Sigmoid colon (tissue), 7 donors: Measurements from ENCODE around the gene MAGI2. TPM values are rescaled to one million over a fixed set of nuclear protein-coding genes. Genes with fewer than 3 reads are reported as not detected.

ENCODE experiments used
- DNase-seq: peaks from one replicate; pipeline ENCODE4 v3.0.0-alpha.2; 2019
- H3K27ac ChIP-seq, 4 donors: fragments of 200-600 bp; sonication (generic); one replicate each; pipeline ENCODE4 v1.5.1; 2016 to 2019; ENCODE audit warnings: mild to moderate bottlenecking in 1 of 4
- H3K27me3 ChIP-seq, 3 donors: fragments of 200-600 bp; sonication (generic); one replicate each; pipeline ENCODE4 v1.5.1; 2019; ENCODE audit warnings: mild to moderate bottlenecking in 1 of 3
- H3K36me3 ChIP-seq, 4 donors: fragments of 200-600 bp; sonication (generic); one replicate each; pipeline ENCODE4 v1.5.1; 2016 to 2019
- H3K4me1 ChIP-seq, 4 donors: fragments of 200-600 bp; sonication (generic); one replicate each; pipeline ENCODE4 v1.5.1; 2017 to 2019
- H3K4me3 ChIP-seq, 4 donors: fragments of 200-600 bp; sonication (generic); one replicate each; pipeline ENCODE4 v1.5.1; 2017 to 2019; ENCODE audit warnings: mild to moderate bottlenecking in 2 of 4, moderate library complexity in 1 of 4
- H3K9me3 ChIP-seq, 4 donors: fragments of 200-600 bp in 3 of 4; sonication (generic) in 3 of 4; one replicate each; pipeline versions ENCODE4 v1.5.1 to v1.6.1; 2013 to 2019
- CTCF ChIP-seq, 4 experiments: fragments of 450-650 bp in 3 of 4; fragments of 200-600 bp in 1 of 4; IDR thresholded peaks; one replicate each; pipeline ENCODE4 v1.5.1; 2016 to 2019; ENCODE audit warnings: antibody characterized with exemption in 4 of 4, mild to moderate bottlenecking in 3 of 4, moderate library complexity in 2 of 4
- EP300 ChIP-seq, 4 donors: sonication (generic); formaldehyde crosslinking; IDR thresholded peaks; one replicate each; pipeline ENCODE4 v1.6.1; 2017; ENCODE audit warnings: antibody characterized with exemption in 4 of 4
- POLR2A ChIP-seq, 2 donors: fragments of 450-650 bp; IDR thresholded peaks; one replicate each; pipeline ENCODE4 v1.6.1; 2016; ENCODE audit warnings: antibody characterized with exemption in 2 of 2, mild to moderate bottlenecking in 2 of 2, moderate library complexity in 2 of 2
- POLR2AphosphoS5 ChIP-seq, 4 donors: sonication (generic); formaldehyde crosslinking; IDR thresholded peaks; one replicate each; pipeline ENCODE4 v1.6.1; 2017; ENCODE audit warnings: antibody characterized with exemption in 4 of 4
- WGBS, 2 donors: extraction: QIAGEN DNeasy Blood & Tissue Kit; methylation state at CpG; one replicate each; pipeline ENCODE4 v1.1.7; 2013; 5-methylcytosine and 5-hydroxymethylcytosine counted together
- intact Hi-C: fragments of 100-400 bp; cut with DNase I; formaldehyde crosslinking; loops from one replicate; pipeline ENCODE4 v1.15.1; 2023
- polyA plus RNA-seq, 3 donors: library from polyadenylated mRNA; stranded (reverse); fragments of 200-250 nt; gene quantifications; one replicate each; pipeline ENCODE4 v1.2.3, GENCODE V29; 2013
- total RNA-seq, 4 donors: library from RNA; depleted of rRNA; stranded (reverse); fragments of >200 nt; gene quantifications; one replicate each; pipeline ENCODE4 v1.1.0, GENCODE V29; 2016
- donor health status: healthy with polysubstance abuse.
- donor health status: Bipolar disorder and iron deficiency.
- donor health status: healthy.

Gene MAGI2
- total and polyA plus RNA-seq, 7 donors: 0.69 to 26.9 (median 14.7) TPM

- no peak for DNase-seq
- 33 to 80% methylated on average over 7 of the region's 7 CpGs for WGBS, 2 donors
- Histone ChIP-seq H3K27ac (no peak overlapping the region), H3K27me3 (no peaks in the 10 kb centered on the region), H3K36me3 (no peaks in the 10 kb centered on the region), H3K4me1 (no peaks in the 10 kb centered on the region), H3K4me3 (no peak overlapping the region), H3K9me3 (no peaks in the 10 kb centered on the region)
- intact Hi-C loops: no loop called here
- TF ChIP-seq EP300 (IDR thresholded peaks at IDR 0.05): no peak
- TF ChIP-seq POLR2AphosphoS5 (IDR thresholded peaks at IDR 0.05): no peak
- TF ChIP-seq CTCF (IDR thresholded peaks at IDR 0.05): no peak
- TF ChIP-seq POLR2A (IDR thresholded peaks at IDR 0.05): no peak
These were observed 1015.0 kb downstream of the MAGI2 start for GRCh38 chr7:78438433-78438832.

GRCh38 chr7:78437118-78437517 is 1016.3 kb downstream of the MAGI2 start:
- Histone ChIP-seq H3K27me3 (no peaks in the 10 kb centered on the region), H3K36me3 (no peaks in the 10 kb centered on the region), H3K9me3 (no peaks in the 10 kb centered on the region), H3K4me3 (no peak overlapping the region), H3K27ac (no peak overlapping the region), H3K4me1 (no peaks in the 10 kb centered on the region)
- TF ChIP-seq EP300 (IDR thresholded peaks at IDR 0.05): no peak
- no peak for TF ChIP-seq POLR2AphosphoS5 (IDR thresholded peaks at IDR 0.05)
- no peak for TF ChIP-seq CTCF (IDR thresholded peaks at IDR 0.05)
- TF ChIP-seq POLR2A (IDR thresholded peaks at IDR 0.05): no peak
- no peak for DNase-seq
- 69 to 79% methylated on average over 5 of the region's 5 CpGs for WGBS, 2 donors
- intact Hi-C loops: no loop called here

GRCh38 chr7:78435355-78435754 is 1018.1 kb downstream of the MAGI2 start:
- Histone ChIP-seq H3K4me1 (no peaks in the 10 kb centered on the region), H3K36me3 (no peaks in the 10 kb centered on the region), H3K4me3 (no peak overlapping the region), H3K9me3 (no peaks in the 10 kb centered on the region), H3K27me3 (no peaks in the 10 kb centered on the region), H3K27ac (no peak overlapping the region)
- no peak for DNase-seq
- 67 to 81% methylated on average over 4 of the region's 4 CpGs for WGBS, 2 donors
- TF ChIP-seq POLR2A (IDR thresholded peaks at IDR 0.05) (no peak), EP300 (IDR thresholded peaks at IDR 0.05) (no peak), CTCF (IDR thresholded peaks at IDR 0.05) (no peak), POLR2AphosphoS5 (IDR thresholded peaks at IDR 0.05) (no peak)
- intact Hi-C loops: no loop called here

DNA sequence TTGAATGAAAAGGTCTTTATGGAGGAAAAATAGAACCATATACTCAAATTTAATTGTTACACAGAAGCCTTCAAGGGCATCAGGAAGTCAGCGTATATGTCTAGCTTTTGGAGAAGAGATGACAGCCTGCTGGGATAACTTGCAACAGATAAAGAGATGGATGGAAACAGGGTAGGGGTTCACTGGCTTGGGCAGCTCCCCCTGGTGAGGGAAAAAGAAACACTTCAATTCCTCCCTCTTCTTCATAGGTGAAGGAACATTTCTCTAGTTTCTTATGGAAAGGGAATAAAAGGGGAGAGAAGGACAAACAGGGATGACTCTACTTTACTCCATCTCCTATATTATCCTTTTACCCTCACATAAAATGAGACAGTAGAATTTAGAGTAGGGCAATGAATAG is 1019.2 kb downstream of the MAGI2 start:
- no peaks in the 10 kb centered on the region for H3K9me3 ChIP-seq
- no peak overlapping the region for H3K4me3 ChIP-seq
- no peaks in the 10 kb centered on the region for H3K4me1 ChIP-seq
- H3K27me3 ChIP-seq: no peaks in the 10 kb centered on the region
- no peak overlapping the region for H3K27ac ChIP-seq
- no peak for DNase-seq
- WGBS, 2 donors: 93 to 98% methylated on average over 1 of the region's 1 CpG
- intact Hi-C loops: no loop called here
- no peak for TF ChIP-seq POLR2A (IDR thresholded peaks at IDR 0.05)
- no peak for TF ChIP-seq EP300 (IDR thresholded peaks at IDR 0.05)
- TF ChIP-seq POLR2AphosphoS5 (IDR thresholded peaks at IDR 0.05): no peak
- no peak for TF ChIP-seq CTCF (IDR thresholded peaks at IDR 0.05)
- no peaks in the 10 kb centered on the region for H3K36me3 ChIP-seq

DNA sequence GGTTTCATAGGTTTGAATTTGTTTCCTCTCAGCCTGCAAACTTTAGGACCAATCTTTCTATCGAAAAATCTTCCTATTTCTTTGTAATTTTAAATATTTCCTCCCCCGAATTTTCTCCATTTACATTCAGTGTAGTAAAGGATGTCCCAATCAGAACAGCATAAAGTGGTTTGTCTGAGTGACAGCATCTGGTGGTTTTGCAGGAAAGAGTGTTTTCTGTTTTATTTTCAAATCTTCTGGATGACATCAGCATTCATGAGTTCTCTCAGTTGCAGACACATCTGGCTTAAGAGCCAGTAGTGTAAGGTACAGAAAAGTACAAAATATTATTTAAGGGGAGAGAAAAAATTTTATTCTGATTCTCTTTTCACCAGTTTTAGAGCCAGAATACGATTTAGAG is 1020.0 kb downstream of the MAGI2 start:
- TF ChIP-seq POLR2AphosphoS5 (IDR thresholded peaks at IDR 0.05): no peak
- no peak for TF ChIP-seq EP300 (IDR thresholded peaks at IDR 0.05)
- TF ChIP-seq POLR2A (IDR thresholded peaks at IDR 0.05): no peak
- TF ChIP-seq CTCF (IDR thresholded peaks at IDR 0.05): no peak
- Histone ChIP-seq H3K27me3 (no peaks in the 10 kb centered on the region), H3K9me3 (no peaks in the 10 kb centered on the region), H3K36me3 (no peaks in the 10 kb centered on the region), H3K4me3 (no peak overlapping the region), H3K27ac (no peak overlapping the region), H3K4me1 (no peaks in the 10 kb centered on the region)
- no peak for DNase-seq
- intact Hi-C loops: no loop called here
- 74 to 82% methylated on average over 3 of the region's 3 CpGs for WGBS, 2 donors
